Loucy (cell line): ENCODE measurements around the gene P2RX3.

Source experiments
- H2AFZ ChIP-seq: fragments of 200-600 bp; sonication (generic); 2 replicates; pipeline ENCODE4 v1.6.0; 2016; ENCODE audit warnings: antibody characterized with exemption, mild to moderate bottlenecking, low read length, moderate library complexity
- H3F3A ChIP-seq: fragments of 200-600 bp; 2 replicates; pipeline ENCODE4 v1.6.0; 2016; ENCODE audit warnings: antibody characterized with exemption, low read depth, mild to moderate bottlenecking
- H3K27me3 ChIP-seq: fragments of 200-600 bp; sonication (generic); 2 replicates; pipeline ENCODE4 v1.6.1; 2014; ENCODE audit warnings: low read length, mild to moderate bottlenecking; ENCODE audit not compliant: insufficient read depth, poor library complexity, severe bottlenecking
- H3K36me3 ChIP-seq: fragments of 200-600 bp; sonication (generic); 2 replicates; pipeline ENCODE4 v1.6.1; 2016; ENCODE audit warnings: low read length; ENCODE audit not compliant: insufficient read depth
- H3K4me1 ChIP-seq: fragments of 200-600 bp; sonication (generic); 2 replicates; pipeline ENCODE4 v1.5.1; 2014; ENCODE audit warnings: low read length, mild to moderate bottlenecking; ENCODE audit not compliant: insufficient read depth, poor library complexity, severe bottlenecking
- H3K4me2 ChIP-seq: fragments of 200-600 bp; sonication (generic); 2 replicates; pipeline ENCODE4 v1.6.0; 2014; ENCODE audit warnings: antibody characterized with exemption, low read length, low read depth, mild to moderate bottlenecking; ENCODE audit not compliant: poor library complexity, severe bottlenecking
- H3K4me3 ChIP-seq: fragments of 200-600 bp; sonication (generic); 2 replicates; pipeline ENCODE4 v1.5.1; 2014; ENCODE audit warnings: low read length, mild to moderate bottlenecking, mixed read lengths; ENCODE audit not compliant: poor library complexity, severe bottlenecking
- H3K79me2 ChIP-seq: fragments of 200-600 bp; sonication (generic); 2 replicates; pipeline ENCODE4 v1.6.1; 2014; ENCODE audit warnings: low read length; ENCODE audit not compliant: insufficient read depth
- H3K9ac ChIP-seq: fragments of 200-600 bp; sonication (generic); 2 replicates; pipeline ENCODE4 v1.6.0; 2014; ENCODE audit warnings: mild to moderate bottlenecking, low read depth, low read length, moderate library complexity; ENCODE audit not compliant: poor library complexity, severe bottlenecking
- H3K9me2 ChIP-seq: fragments of 200-600 bp; sonication (generic); replicated peaks from 2 replicates; pipeline ENCODE4 v1.6.1; 2016; ENCODE audit warnings: low read depth, low read length, mixed read lengths
- H3K9me3 ChIP-seq: fragments of 200-600 bp; sonication (generic); 2 replicates; pipeline ENCODE4 v1.6.1; 2014; ENCODE audit warnings: mild to moderate bottlenecking, antibody characterized with exemption, low read length, low read depth; ENCODE audit not compliant: insufficient read depth
- H4K20me1 ChIP-seq: fragments of 200-600 bp; sonication (generic); 2 replicates; pipeline ENCODE4 v1.6.0; 2014; ENCODE audit warnings: antibody characterized with exemption, low read length, mild to moderate bottlenecking; ENCODE audit not compliant: insufficient read depth, poor library complexity, severe bottlenecking
- EZH2phosphoT487 ChIP-seq: fragments of 200-600 bp; IDR thresholded peaks from 2 replicates; pipeline ENCODE4 v1.6.1; 2018; ENCODE audit warnings: antibody characterized with exemption, mild to moderate bottlenecking, moderate library complexity, borderline replicate concordance
- TF ChIP-seq, protein P1 (sequence below): fragments of 200-600 bp; sonication (generic); conservative IDR thresholded peaks from 2 replicates; pipeline ENCODE4 v1.5.1; 2014; ENCODE audit warnings: mild to moderate bottlenecking, antibody characterized with exemption, low read length

P2RX3 gene

GRCh38 chr11:57299150-57299737 lies 38.9 kb upstream of the P2RX3 start:
- H3F3A ChIP-seq = no peaks in the 10 kb centered on the region
- no peak for TF ChIP-seq EZH2phosphoT487
- TF ChIP-seq, protein P1, sequence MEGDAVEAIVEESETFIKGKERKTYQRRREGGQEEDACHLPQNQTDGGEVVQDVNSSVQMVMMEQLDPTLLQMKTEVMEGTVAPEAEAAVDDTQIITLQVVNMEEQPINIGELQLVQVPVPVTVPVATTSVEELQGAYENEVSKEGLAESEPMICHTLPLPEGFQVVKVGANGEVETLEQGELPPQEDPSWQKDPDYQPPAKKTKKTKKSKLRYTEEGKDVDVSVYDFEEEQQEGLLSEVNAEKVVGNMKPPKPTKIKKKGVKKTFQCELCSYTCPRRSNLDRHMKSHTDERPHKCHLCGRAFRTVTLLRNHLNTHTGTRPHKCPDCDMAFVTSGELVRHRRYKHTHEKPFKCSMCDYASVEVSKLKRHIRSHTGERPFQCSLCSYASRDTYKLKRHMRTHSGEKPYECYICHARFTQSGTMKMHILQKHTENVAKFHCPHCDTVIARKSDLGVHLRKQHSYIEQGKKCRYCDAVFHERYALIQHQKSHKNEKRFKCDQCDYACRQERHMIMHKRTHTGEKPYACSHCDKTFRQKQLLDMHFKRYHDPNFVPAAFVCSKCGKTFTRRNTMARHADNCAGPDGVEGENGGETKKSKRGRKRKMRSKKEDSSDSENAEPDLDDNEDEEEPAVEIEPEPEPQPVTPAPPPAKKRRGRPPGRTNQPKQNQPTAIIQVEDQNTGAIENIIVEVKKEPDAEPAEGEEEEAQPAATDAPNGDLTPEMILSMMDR = no peak
- peaks cover 4% of the 10 kb centered on the region; the same call in 1 of the 2 replicates for H3K36me3 ChIP-seq
- no peaks in the 10 kb centered on the region; the same call in 1 of the 2 replicates for H3K9me3 ChIP-seq
- H4K20me1 ChIP-seq = no peaks in the 10 kb centered on the region
- H3K79me2 ChIP-seq = no peaks in the 10 kb centered on the region
- H2AFZ ChIP-seq = no peak overlapping the region
- no peak overlapping the region for H3K4me3 ChIP-seq
- H3K4me1 ChIP-seq = no peaks in the 10 kb centered on the region
- H3K4me2 ChIP-seq = no peak overlapping the region
- no peak overlapping the region for H3K9ac ChIP-seq
- no peaks in the 10 kb centered on the region for H3K9me2 ChIP-seq
- no peaks in the 10 kb centered on the region for H3K27me3 ChIP-seq

- Histone ChIP-seq H3K79me2 (no peaks in the 10 kb centered on the region), H2AFZ (no peak overlapping the region), H3F3A (no peaks in the 10 kb centered on the region), H4K20me1 (no peaks in the 10 kb centered on the region), H3K27me3 (no peaks in the 10 kb centered on the region), H3K4me2 (no peak overlapping the region), H3K36me3 (peaks cover 4% of the 10 kb centered on the region; the same call in 1 of the 2 replicates), H3K4me3 (no peak overlapping the region), H3K9me2 (no peaks in the 10 kb centered on the region), H3K9ac (no peak overlapping the region), H3K4me1 (no peaks in the 10 kb centered on the region), H3K9me3 (no peaks in the 10 kb centered on the region; the same call in 1 of the 2 replicates)
- TF ChIP-seq EZH2phosphoT487 = no peak
- TF ChIP-seq, protein P1 = no peak
These were observed 37.4 kb upstream of the P2RX3 start for GRCh38 chr11:57300785-57301184.

GRCh38 chr11:57301711-57302423 lies 36.3 kb upstream of the P2RX3 start:
- TF ChIP-seq EZH2phosphoT487 = no peak
- TF ChIP-seq, protein P1 = no peak
- Histone ChIP-seq H3F3A (no peaks in the 10 kb centered on the region), H4K20me1 (no peaks in the 10 kb centered on the region), H3K4me1 (no peaks in the 10 kb centered on the region), H3K79me2 (no peaks in the 10 kb centered on the region), H2AFZ (no peak overlapping the region), H3K9me3 (no peaks in the 10 kb centered on the region; the same call in 1 of the 2 replicates), H3K27me3 (no peaks in the 10 kb centered on the region), H3K4me2 (no peak overlapping the region), H3K4me3 (no peak overlapping the region), H3K9ac (no peak overlapping the region), H3K9me2 (no peaks in the 10 kb centered on the region), H3K36me3 (peaks cover 4% of the 10 kb centered on the region; the same call in 1 of the 2 replicates)
